ENCODE measurements around the gene CELSR1.

Gene CELSR1

DNA sequence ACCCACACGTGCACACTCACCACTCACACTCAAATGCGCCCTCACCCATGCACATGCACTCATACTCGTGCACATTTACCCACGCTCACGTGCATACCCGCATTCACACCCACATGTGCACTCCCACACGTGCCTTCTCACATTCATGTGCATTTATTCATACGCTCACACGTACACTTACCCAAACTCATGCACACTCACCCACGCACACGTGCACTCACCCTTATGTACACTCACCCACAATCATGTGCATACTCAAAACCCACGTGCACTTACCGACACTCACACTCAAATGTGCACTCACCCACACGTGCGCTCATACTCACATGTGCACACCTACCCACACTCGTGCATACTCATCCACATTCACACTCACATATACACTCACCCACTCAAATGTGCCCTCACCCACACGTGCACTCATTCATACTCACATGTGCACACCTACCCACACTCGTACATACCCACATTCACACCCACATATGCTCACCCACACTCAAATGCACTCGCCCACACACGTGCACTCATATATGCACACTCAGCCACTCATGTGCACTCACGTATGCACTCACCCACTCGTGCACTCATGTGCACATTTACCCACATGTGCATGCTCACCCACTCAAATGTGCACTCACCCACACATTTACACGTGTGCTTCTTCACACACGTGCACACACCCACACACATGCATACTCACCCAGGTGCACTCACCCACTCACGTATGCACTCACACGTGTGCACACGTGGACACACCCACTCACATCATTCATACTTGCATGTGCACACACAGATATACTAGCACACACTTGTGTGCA, 117.5 kb downstream of the CELSR1 start:
- Histone ChIP-seq H3K9me3 (ENCODE audit: insufficient read depth, low read depth, low read length) (no peaks in the 10 kb centered on the region), H3K9ac (ENCODE audit: low read depth, low read length) (no peak overlapping the region), H3K4me1 (ENCODE audit: insufficient read depth, low read length) (no peaks in the 10 kb centered on the region), H3K27ac (ENCODE audit: low read length) (no peak overlapping the region), H3K27me3 (ENCODE audit: insufficient read depth, low read length) (no peaks in the 10 kb centered on the region), H3K4me3 (ENCODE audit: low read length) (no peak overlapping the region), H3K36me3 (ENCODE audit: insufficient read depth, low read depth, low read length) (no peaks in the 10 kb centered on the region)

DNA sequence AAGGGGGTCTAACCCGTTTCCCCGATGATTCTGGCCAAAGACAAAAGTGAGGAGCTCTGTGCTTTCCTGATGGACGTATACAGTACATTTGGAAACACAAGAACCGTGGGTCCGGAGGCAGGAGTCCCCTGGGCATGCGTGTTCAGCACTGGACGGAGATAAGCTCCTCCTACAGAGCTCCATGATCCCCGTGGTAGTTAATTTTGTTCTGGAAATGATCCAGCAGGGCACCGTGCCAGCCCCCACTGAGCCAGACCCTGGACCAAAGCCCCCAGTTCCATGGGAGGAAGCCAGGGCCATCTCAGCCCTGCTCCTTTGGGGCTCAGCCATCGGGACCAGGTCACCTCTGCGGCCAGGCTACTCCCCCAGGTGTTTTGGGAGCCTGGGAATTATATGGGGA, 118.6 kb downstream of the CELSR1 start:
- Histone ChIP-seq H3K27ac (ENCODE audit: low read length) (no peak overlapping the region), H3K36me3 (ENCODE audit: insufficient read depth, low read depth, low read length) (no peaks in the 10 kb centered on the region), H3K9me3 (ENCODE audit: insufficient read depth, low read depth, low read length) (no peaks in the 10 kb centered on the region), H3K4me3 (ENCODE audit: low read length) (no peak overlapping the region), H3K9ac (ENCODE audit: low read depth, low read length) (no peak overlapping the region), H3K4me1 (ENCODE audit: insufficient read depth, low read length) (no peaks in the 10 kb centered on the region), H3K27me3 (ENCODE audit: insufficient read depth, low read length) (no peaks in the 10 kb centered on the region)

DNA sequence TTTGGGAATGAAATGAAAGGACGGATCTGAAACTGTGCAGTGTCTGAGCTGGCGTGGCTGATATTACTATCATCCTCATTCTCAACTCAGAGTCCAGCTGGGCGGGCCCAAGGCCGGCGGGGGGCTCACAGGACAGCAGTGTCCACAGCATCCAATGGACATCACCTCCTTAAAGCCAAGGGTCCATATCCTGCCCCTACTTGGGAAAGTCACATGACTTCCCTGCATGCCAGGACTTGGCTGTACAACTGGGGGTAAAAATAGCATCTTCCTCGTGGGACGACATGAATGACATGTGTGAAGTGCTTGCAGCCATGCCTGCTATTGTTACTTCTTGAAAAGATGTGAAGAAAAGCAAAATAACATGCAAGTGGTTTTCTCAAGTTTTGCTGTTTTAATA, 119.7 kb downstream of the CELSR1 start:
- H3K36me3 ChIP-seq (ENCODE audit: insufficient read depth, low read depth, low read length), result no peaks in the 10 kb centered on the region
- H3K4me1 ChIP-seq (ENCODE audit: insufficient read depth, low read length), result no peaks in the 10 kb centered on the region
- H3K4me3 ChIP-seq (ENCODE audit: low read length), result no peak overlapping the region
- H3K27me3 ChIP-seq (ENCODE audit: insufficient read depth, low read length), result no peaks in the 10 kb centered on the region
- no peak overlapping the region for H3K27ac ChIP-seq (ENCODE audit: low read length)
- no peak overlapping the region for H3K9ac ChIP-seq (ENCODE audit: low read depth, low read length)
- no peaks in the 10 kb centered on the region for H3K9me3 ChIP-seq (ENCODE audit: insufficient read depth, low read depth, low read length)

DNA sequence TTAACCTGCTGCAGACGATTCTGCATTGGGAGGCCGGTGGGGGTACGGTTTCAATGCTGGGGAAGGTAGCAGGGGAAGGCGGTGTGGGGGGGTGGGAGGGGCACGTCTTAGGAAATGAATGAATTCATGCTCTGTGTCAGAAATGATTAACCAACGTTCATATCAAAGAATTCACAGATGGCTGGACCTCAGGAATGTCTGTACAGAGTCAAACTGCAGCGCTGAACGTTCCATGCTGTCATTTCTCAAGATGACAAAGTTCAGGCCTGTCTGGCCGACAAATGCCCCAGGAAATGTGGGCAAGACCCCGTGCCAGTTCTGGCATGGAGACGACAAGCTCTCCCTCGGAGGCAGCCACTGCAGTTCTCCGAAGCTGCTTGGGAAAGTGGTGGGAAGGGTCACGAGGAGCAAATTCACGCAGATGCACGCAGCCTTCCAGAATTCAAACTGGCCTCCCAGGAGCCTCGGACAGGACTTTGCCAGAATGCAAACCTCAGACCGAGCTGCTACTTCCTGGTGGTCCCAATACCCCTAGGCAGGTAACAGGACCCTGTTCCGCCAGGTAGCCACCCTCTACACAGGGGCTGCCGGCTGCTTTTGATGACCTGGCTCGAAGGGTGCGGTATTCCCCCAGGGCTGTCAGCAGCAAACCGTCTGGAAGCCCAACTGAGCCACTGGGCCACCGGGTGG, 120.4 kb downstream of the CELSR1 start:
- Histone ChIP-seq H3K27me3 (ENCODE audit: insufficient read depth, low read length) (no peaks in the 10 kb centered on the region), H3K27ac (ENCODE audit: low read length) (no peak overlapping the region), H3K4me3 (ENCODE audit: low read length) (no peak overlapping the region), H3K9me3 (ENCODE audit: insufficient read depth, low read depth, low read length) (no peaks in the 10 kb centered on the region), H3K9ac (ENCODE audit: low read depth, low read length) (no peak overlapping the region), H3K4me1 (ENCODE audit: insufficient read depth, low read length) (no peaks in the 10 kb centered on the region), H3K36me3 (ENCODE audit: insufficient read depth, low read depth, low read length) (no peaks in the 10 kb centered on the region)

DNA sequence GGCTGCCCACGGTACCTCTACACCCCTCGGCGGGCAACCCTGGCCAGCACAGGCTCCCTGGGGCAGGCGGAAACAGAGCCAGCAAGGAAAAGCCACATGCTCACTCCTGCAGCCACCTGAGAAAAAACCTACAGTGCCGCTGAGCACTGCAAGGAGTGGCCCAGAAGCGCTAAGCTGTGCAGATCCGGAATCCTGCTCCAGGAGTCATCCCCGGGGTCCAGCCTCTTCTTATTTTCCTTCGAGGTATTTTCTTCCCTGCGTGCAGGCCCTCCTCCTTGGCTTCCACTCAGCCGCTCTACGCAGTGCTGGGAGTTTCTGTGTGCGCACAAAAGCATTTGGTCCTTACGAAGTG, 120.9 kb downstream of the CELSR1 start:
- Histone ChIP-seq H3K27me3 (ENCODE audit: insufficient read depth, low read length) (no peaks in the 10 kb centered on the region), H3K4me1 (ENCODE audit: insufficient read depth, low read length) (no peaks in the 10 kb centered on the region), H3K9ac (ENCODE audit: low read depth, low read length) (no peak overlapping the region), H3K4me3 (ENCODE audit: low read length) (no peak overlapping the region), H3K36me3 (ENCODE audit: insufficient read depth, low read depth, low read length) (no peaks in the 10 kb centered on the region), H3K27ac (ENCODE audit: low read length) (no peak overlapping the region), H3K9me3 (ENCODE audit: insufficient read depth, low read depth, low read length) (no peaks in the 10 kb centered on the region)

DNA sequence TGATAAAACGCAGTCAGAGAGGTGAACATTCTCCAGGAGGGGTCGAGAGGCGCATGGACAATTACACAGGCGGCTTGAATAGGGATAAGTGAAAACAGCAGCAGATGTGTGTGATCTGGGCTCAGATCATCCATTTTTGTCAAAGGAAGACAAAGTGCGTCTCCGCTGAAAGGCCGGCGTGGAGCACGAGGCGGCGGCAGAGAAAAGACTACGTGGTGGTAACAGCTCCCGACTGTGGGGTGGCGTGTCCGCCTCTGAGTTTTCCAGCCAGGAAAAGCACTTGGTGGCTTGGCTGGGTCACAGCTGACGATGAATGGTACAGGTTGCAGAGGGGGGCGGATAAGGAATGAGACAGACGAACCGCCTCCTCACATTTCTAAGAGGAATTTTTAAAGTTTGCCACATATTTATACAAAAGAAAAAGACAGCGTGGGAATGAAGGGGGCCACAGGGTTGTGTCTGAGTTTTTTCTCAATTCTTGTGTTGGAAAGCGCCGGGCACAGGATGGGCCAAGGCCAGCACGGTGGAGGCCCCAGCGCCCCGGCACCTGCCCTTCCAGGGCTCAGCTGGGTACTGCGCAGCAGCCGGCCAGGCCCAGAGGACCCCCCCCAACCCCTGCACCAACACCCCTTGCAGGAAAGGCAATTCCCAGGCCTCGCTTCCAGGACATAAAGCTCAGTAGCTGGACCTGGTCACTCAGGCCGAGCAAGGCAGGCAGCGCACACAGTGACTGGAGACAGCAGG, 121.5 kb downstream of the CELSR1 start:
- Histone ChIP-seq H3K27ac (ENCODE audit: low read length) (no peak overlapping the region), H3K27me3 (ENCODE audit: insufficient read depth, low read length) (no peaks in the 10 kb centered on the region), H3K9me3 (ENCODE audit: insufficient read depth, low read depth, low read length) (no peaks in the 10 kb centered on the region), H3K9ac (ENCODE audit: low read depth, low read length) (no peak overlapping the region), H3K36me3 (ENCODE audit: insufficient read depth, low read depth, low read length) (no peaks in the 10 kb centered on the region), H3K4me3 (ENCODE audit: low read length) (no peak overlapping the region), H3K4me1 (ENCODE audit: insufficient read depth, low read length) (no peaks in the 10 kb centered on the region)

DNA sequence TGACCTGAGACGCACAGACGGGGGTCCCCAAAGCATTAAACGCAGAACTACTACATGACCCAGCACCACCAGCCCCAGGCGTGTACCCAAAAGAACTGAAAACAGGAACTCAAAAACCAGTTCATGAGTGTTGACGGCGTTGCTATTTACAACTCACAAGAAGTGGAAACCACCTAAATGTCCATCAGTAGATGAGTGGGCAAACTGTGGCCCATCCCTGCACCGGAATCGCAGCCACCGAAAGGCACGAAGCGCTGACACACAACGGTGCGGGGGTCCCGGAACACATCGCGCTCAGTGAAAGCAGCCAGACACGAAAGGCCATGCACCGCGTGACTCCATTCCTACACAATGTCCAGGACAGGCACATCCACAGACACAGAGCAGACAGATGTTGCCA, 122.7 kb downstream of the CELSR1 start:
- Histone ChIP-seq H3K27ac (ENCODE audit: low read length) (no peak overlapping the region), H3K4me3 (ENCODE audit: low read length) (no peak overlapping the region), H3K4me1 (ENCODE audit: insufficient read depth, low read length) (no peaks in the 10 kb centered on the region), H3K9ac (ENCODE audit: low read depth, low read length) (no peak overlapping the region), H3K27me3 (ENCODE audit: insufficient read depth, low read length) (no peaks in the 10 kb centered on the region), H3K36me3 (ENCODE audit: insufficient read depth, low read depth, low read length) (no peaks in the 10 kb centered on the region), H3K9me3 (ENCODE audit: insufficient read depth, low read depth, low read length) (no peaks in the 10 kb centered on the region)

DNA sequence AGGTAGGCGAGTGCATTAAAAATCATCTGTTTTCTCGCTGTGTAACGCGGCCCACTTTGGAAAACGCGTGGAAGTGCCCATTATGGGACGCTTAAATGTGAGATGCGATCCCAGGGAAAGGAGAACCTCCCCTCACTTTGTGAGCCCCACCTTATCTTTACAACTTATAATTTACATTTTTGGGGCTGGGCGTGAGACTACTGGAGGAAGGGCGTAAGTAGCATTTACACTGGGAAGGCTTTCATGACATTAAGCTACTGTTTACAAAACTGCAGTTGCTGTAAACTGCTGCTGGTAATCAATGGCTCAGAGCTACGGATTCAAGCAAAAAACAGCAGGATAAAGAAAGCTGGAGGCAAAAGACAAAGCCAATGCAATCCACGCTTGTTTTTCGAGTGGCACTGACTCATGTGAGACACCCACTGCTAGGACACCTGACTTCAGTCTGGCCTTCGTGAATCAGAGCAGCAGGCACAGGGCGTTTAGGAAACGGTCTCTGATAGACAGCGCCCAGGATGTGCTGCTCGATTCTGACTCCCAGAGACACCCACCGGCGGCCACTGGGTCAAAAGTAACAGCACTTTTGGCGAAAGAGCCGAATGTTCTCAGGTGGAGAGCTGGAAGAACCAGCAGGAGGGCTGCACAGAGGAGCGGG, 123.6 kb downstream of the CELSR1 start:
- no peak overlapping the region for H3K9ac ChIP-seq (ENCODE audit: low read depth, low read length)
- no peaks in the 10 kb centered on the region for H3K36me3 ChIP-seq (ENCODE audit: insufficient read depth, low read depth, low read length)
- H3K4me1 ChIP-seq (ENCODE audit: insufficient read depth, low read length), result no peaks in the 10 kb centered on the region
- H3K9me3 ChIP-seq (ENCODE audit: insufficient read depth, low read depth, low read length), result no peaks in the 10 kb centered on the region
- H3K27ac ChIP-seq (ENCODE audit: low read length), result no peak overlapping the region
- no peak overlapping the region for H3K4me3 ChIP-seq (ENCODE audit: low read length)
- H3K27me3 ChIP-seq (ENCODE audit: insufficient read depth, low read length), result no peaks in the 10 kb centered on the region

DNA sequence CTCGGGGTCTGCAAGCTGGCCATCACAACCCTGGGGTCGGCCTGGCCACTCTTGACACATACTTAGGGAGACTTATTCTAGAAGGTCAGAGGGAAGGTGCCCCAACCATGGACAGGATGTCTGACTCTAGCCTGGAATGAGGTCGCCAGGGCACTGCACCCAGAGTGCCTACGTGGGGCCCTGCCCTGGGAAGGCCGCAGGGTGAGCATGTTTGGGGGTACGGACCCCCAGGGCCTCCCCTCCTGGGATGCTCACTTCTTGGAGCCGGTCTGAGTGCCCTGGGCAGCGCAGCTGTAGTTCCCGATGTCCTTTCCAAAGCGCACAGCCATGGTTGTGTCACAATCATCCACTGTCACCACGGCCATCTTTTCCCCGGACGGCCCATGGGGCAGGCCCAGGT, 126.1 kb downstream of the CELSR1 start:
- Histone ChIP-seq H3K36me3 (ENCODE audit: insufficient read depth, low read depth, low read length) (no peaks in the 10 kb centered on the region), H3K9me3 (ENCODE audit: insufficient read depth, low read depth, low read length) (no peaks in the 10 kb centered on the region), H3K4me3 (ENCODE audit: low read length) (no peak overlapping the region), H3K27ac (ENCODE audit: low read length) (no peak overlapping the region), H3K9ac (ENCODE audit: low read depth, low read length) (no peak overlapping the region), H3K4me1 (ENCODE audit: insufficient read depth, low read length) (no peaks in the 10 kb centered on the region), H3K27me3 (ENCODE audit: insufficient read depth, low read length) (no peaks in the 10 kb centered on the region)

DNA sequence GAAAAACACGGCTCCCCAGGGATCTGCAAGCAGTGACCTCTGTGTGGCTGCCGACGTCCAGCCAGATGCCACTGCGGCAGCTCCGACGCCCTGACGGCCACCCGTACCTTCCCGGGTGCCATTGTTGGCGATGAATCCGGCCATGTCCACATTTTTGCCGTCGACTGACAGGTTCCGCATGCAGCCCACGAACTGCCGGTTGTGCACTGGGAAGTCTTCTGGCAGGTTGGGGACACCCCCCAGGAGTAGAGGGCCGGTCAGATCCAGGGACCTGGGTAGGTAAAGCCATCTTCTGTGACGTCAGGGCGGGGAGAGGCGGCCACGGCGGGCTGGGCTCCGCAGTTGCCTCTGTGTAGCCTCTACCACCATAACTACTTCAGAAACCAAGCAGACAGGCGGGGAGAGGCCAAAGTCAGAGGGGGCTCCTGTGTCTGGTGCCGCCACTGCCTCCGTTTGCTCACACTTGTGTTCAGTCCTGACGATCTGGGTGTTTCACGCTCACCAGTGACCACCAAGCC, 127.1 kb downstream of the CELSR1 start:
- Histone ChIP-seq H3K4me3 (ENCODE audit: low read length) (no peak overlapping the region), H3K4me1 (ENCODE audit: insufficient read depth, low read length) (no peaks in the 10 kb centered on the region), H3K27ac (ENCODE audit: low read length) (no peak overlapping the region), H3K27me3 (ENCODE audit: insufficient read depth, low read length) (no peaks in the 10 kb centered on the region), H3K9ac (ENCODE audit: low read depth, low read length) (no peak overlapping the region), H3K9me3 (ENCODE audit: insufficient read depth, low read depth, low read length) (no peaks in the 10 kb centered on the region), H3K36me3 (ENCODE audit: insufficient read depth, low read depth, low read length) (no peaks in the 10 kb centered on the region)

DNA sequence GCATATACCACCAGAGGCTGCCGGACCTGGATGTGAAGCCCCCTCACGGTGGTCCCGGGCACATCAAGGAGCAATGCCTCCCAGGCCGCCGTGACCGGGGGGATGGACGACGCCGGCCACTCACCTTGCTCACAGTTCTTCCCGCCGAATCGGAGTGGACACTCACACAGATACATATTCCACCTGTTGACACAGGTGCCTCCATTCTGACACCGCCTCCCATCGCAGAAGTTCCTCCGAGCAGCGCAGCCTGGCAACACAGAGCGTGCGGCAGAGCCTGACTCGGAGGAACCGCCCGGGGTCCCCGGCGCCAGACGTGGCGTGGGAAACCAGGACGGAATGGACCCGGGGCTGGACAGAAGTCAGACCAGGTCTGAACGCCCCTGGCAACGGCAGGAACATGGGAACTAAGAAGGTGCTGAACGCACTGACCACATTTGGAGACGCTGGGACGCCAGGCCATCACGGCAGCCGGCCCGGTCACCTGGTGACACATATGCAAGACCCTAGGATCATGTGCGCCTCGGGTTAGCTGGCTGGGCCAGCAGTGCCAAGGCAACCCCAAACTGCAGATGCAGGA, 127.7 kb downstream of the CELSR1 start:
- Histone ChIP-seq H3K4me1 (ENCODE audit: insufficient read depth, low read length) (no peaks in the 10 kb centered on the region), H3K4me3 (ENCODE audit: low read length) (no peak overlapping the region), H3K27me3 (ENCODE audit: insufficient read depth, low read length) (no peaks in the 10 kb centered on the region), H3K36me3 (ENCODE audit: insufficient read depth, low read depth, low read length) (no peaks in the 10 kb centered on the region), H3K27ac (ENCODE audit: low read length) (no peak overlapping the region), H3K9ac (ENCODE audit: low read depth, low read length) (no peak overlapping the region), H3K9me3 (ENCODE audit: insufficient read depth, low read depth, low read length) (no peaks in the 10 kb centered on the region)
